ENCODE measurements around the gene PSORS1C1. TPM values are rescaled to one million over a fixed set of nuclear protein-coding genes. Genes with fewer than 3 reads are reported as not detected.

Gene PSORS1C1, protein sequence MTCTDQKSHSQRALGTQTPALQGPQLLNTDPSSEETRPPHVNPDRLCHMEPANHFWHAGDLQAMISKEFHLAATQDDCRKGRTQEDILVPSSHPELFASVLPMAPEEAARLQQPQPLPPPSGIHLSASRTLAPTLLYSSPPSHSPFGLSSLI
- under 0.01 and 0.16 TPM in 2 replicates for total RNA-seq

DNA sequence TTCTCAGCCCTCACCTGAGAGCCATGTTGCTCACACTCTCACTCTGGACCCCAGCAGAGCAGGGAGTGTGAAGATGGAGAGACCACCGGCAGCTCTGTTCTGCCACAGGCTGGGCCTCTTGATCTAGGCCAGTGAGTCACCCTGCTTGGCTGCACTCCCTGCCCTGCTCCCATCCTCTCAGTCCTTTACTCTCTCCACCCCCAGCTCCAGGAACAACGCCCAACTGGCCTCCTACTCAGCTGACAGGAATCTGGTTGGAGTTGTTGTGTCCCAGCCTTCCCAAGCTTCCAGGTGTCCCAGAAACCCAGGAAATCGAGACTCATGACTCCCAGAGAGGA, at the start of gene PSORS1C1:
Gene PSORS1C1 (plus strand): TSS at position 260 of the 338 bp plus-strand sequence. CDS start 14,833 bp downstream, outside the sequence.

DNA sequence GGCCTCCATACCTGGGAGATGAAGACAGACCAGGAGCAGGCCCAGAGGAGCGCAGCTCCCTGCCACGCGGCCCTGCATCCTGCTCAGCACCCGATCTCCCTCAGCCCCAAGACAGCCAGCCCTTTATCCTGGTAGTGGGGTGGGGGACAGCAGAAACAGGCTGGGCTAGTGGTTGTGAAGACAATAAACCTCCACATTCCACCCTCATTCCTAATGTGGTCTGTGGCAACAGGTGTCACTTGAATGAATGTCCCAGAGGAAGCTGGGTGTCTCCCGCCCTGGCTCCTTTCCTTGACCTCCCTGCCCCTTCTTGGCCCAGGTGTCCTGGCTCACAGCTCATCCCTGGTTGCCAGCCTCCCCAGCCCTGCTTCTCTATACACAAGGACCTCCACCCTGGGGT, 2.1 kb upstream of the PSORS1C1 start, which contains the start of gene C6orf15:
Gene C6orf15 (minus strand): TSS at position 98 of the 400 bp plus-strand sequence. CDS start 20 bp downstream, at position 78.

DNA sequence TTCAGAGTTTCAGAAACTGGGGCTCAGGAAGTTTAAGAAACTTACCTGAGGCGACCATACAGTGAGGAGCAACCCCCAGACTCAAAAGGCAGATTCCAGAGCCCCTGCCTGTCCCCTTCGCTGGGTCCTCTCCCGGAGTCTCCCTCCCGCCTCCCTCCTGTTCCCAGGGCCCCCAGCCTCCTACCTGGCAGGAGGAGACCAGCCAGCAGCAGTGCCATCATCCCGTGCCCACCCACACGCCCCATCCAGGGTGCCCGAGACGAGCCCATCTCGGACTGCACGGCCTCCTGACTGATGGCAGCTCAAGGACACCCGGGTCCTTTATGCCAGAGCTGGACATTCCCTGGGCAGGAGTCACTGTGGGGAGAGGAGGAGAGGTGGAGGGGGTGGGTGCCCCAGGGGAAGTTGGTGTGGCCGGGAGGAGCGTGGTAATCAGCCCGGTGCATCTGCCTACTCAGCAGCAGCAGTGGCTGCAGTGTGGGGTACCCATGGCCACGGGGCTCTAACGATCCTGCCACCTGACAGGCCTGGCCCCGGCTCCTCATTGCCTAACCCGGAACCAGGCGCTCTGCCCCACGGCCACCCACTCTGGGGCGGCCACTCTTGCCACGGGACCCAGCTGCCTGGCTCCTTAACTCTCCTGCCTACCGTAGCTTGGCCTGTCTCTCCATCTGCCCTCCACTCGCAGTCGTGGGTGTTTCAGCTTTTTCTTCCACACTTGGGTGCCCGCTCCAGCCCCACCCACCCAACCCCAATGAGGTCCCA, 5.7 kb downstream of the PSORS1C1 start, which contains the start of gene CDSN:
Gene CDSN (minus strand): TSS at position 296 of the 765 bp plus-strand sequence. CDS start 27 bp downstream, at position 269.

DNA sequence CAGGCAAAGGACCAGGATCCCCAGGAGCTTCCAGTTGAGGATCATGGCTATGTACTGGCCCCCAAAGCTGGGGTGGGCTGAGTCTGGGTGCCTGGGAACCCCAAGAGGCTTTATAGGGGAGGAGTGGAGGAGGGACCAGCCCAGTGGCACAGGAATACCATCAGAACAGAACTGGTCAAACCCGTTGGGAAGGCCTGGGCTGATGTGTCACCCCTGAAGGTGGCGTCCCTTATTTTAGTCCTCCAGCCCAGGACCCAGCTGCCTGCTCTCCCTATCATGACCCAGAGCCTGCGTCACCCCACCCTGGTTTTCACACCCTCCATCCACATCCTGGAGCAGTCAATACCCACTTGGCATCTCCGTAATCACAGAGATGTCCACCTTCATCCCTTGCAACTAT, 24.4 kb downstream of the PSORS1C1 start, which contains the start of gene PSORS1C2:
Gene PSORS1C2 (minus strand): TSS at position 85 of the 400 bp plus-strand sequence. CDS start 40 bp downstream, at position 45.

DNA sequence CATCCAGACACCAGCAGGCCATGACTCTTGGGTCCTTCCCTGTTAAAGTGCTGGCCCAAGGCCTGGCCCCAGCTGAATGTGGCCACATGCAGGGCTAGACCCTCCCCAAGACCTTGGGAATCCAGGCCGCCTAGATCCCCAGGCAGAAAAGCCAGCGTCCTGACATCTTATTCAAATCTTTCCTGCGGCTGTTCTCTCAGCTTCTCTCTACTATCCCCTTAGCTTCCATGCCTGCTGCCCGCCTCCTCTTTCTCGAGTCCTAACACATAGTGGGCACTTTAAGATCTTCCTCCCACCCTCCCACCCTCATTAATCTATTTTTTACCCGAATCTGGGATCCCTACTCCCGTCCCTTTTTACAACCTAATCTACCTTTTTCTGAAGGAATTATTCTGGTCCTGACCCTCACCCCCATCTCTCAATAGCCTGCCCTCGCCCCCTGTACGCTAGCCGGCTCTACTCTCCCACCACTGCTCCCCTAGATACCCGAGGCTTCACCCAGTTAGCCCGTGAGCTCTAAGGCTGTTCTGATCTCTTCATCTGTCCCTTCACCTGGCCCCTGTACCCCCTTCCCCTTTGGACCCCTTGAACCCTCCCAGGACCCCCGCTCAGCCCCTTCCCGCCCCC, 43.0 kb downstream of the PSORS1C1 start, which contains the start of gene CCHCR1:
Gene CCHCR1 (minus strand): TSS at position 290 of the 627 bp plus-strand sequence. CDS start 202 bp downstream, at position 88.

DNA sequence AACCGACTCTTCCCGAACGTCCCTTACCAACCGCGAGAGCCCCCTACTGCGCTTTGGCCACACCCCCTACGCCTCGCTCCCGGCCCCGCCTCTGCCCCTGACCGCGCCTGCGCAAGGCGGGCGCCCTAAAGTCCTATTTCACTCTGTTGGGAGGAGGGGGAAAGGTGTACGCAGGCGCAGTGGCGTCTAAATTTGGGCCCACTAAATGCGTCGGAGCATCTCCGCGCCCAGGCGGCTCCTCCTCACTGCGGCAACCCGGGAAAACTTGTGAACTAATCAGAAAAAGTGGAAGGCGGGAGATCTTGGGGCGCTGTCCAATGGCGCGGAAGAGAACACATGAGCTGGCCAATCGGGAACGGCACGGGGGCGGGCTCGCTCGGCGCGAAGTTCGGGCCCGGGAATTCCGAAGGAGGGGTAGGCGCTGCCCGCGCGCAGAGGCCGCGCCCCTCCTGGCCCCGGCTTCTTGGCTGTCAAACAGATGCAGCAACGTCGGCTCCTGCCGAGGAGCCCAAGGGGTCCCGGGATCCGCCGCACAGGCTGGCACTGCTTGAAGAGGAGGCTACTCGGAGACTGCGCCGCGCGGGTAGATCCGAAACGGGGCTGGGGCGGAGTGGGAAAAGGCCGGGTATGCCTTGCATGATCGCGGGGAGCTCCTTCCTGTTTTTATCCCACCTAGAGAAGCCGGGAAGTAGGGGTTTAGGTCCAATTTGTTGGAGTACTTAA, 43.7 kb downstream of the PSORS1C1 start, which contains the start of gene TCF19:
Gene TCF19 (plus strand): TSS at position 450 of the 723 bp plus-strand sequence. CDS start 881 bp downstream, outside the sequence.

DNA sequence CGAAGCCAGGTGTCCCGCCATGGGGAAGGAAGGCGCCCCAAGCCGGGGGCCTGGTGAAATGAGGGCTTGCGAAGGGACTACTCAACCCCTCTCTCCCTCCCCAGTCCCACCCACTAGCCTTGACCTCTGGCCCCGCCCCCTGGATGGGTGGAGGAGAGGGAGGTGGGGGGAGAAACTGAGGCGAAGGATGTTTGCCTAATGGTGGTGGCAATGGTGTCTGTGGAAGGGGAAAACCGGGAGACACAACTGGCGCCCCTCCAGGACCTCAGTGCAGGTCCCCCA, 55.9 kb downstream of the PSORS1C1 start, which contains the start of gene POU5F1:
Gene POU5F1 (minus strand): TSS at position 83 of the 282 bp plus-strand sequence. CDS start 62 bp downstream, at position 21.

Other genes starting within 250 kb of the PSORS1C1 start
- 24.4 and 36.8 TPM in 2 replicates for gene DDR1, start 230.3 kb upstream of the PSORS1C1 start, total RNA-seq
- 12.3 and 22.7 TPM in 2 replicates for gene GTF2H4, start 206.6 kb upstream of the PSORS1C1 start, total RNA-seq
- gene VARS2, start 200.6 kb upstream of the PSORS1C1 start, total RNA-seq = 14.1 and 14.5 TPM in 2 replicates
- gene SFTA2, start 182.6 kb upstream of the PSORS1C1 start, total RNA-seq = not detected in 2 replicates
- not detected in 2 replicates for gene MUCL3, start 173.8 kb upstream of the PSORS1C1 start, total RNA-seq
- not detected in 2 replicates for gene MUC21, start 131.1 kb upstream of the PSORS1C1 start, total RNA-seq
- not detected in 2 replicates for gene MUC22, start 104.3 kb upstream of the PSORS1C1 start, total RNA-seq
- 0.65 TPM in 1 of 2 replicates, not detected in the other for gene C6orf15, start 2.2 kb upstream of the PSORS1C1 start, total RNA-seq
- gene CDSN, start 5.6 kb downstream of the PSORS1C1 start, total RNA-seq = 0.13 TPM in 1 of 2 replicates, not detected in the other
- gene PSORS1C2, start 24.3 kb downstream of the PSORS1C1 start, total RNA-seq = not detected in 2 replicates
- 15.9 and 17.8 TPM in 2 replicates for gene CCHCR1, start 43.0 kb downstream of the PSORS1C1 start, total RNA-seq
- gene TCF19, start 43.8 kb downstream of the PSORS1C1 start, total RNA-seq = 2.7 and 21.2 TPM in 2 replicates
- not detected in 2 replicates for gene POU5F1, start 55.9 kb downstream of the PSORS1C1 start, total RNA-seq
- 494 and 516 TPM in 2 replicates for gene HLA-C, start 157.3 kb downstream of the PSORS1C1 start, total RNA-seq
- gene HLA-B, start 242.4 kb downstream of the PSORS1C1 start, total RNA-seq = 289 and 417 TPM in 2 replicates